Mesenchymal stem cell (in vitro differentiated cells and primary cell): Measurements from ENCODE around the gene FES.

Experiments used
- DNase-seq: peaks from one replicate; pipeline ENCODE4 v3.0.0-alpha.2; 2013
- H2AFZ ChIP-seq: one replicate; pipeline ENCODE4 v1.6.1; 2013; ENCODE audit warnings: low read depth, mild to moderate bottlenecking, control low read depth, inconsistent platforms, low read length, moderate library complexity
- H2AK5ac ChIP-seq: 2 replicates; pipeline ENCODE4 v1.6.1; 2013; ENCODE audit warnings: low read length, moderate library complexity, mild to moderate bottlenecking, inconsistent platforms; ENCODE audit not compliant: severe bottlenecking
- H2BK120ac ChIP-seq: one replicate; pipeline ENCODE4 v1.6.1; 2013; ENCODE audit warnings: low read depth, mild to moderate bottlenecking, inconsistent platforms, low read length, moderate library complexity
- H2BK12ac ChIP-seq, 2 experiments: one replicate each; pipeline ENCODE4 v1.6.1; 2013; ENCODE audit warnings: inconsistent platforms in 2 of 2, low read length in 2 of 2, mild to moderate bottlenecking in 2 of 2, moderate library complexity in 2 of 2, control low read depth in 1 of 2
- H2BK15ac ChIP-seq: one replicate; pipeline ENCODE4 v1.6.1; 2013; ENCODE audit warnings: mild to moderate bottlenecking, low read depth, inconsistent platforms; ENCODE audit not compliant: poor library complexity, severe bottlenecking
- H2BK5ac ChIP-seq: 2 replicates; pipeline ENCODE4 v1.6.1; 2013; ENCODE audit warnings: low read depth, mild to moderate bottlenecking, low read length, control low read depth, inconsistent platforms; ENCODE audit not compliant: poor library complexity, severe bottlenecking
- H3K14ac ChIP-seq, 2 experiments: one replicate each; pipeline ENCODE4 v1.6.1; 2013; ENCODE audit warnings: inconsistent platforms in 2 of 2, low read length in 2 of 2, control low read depth in 1 of 2, mild to moderate bottlenecking in 1 of 2, moderate library complexity in 1 of 2
- H3K18ac ChIP-seq, 2 experiments: one replicate each; pipeline ENCODE4 v1.6.1; 2013; ENCODE audit warnings: inconsistent platforms in 2 of 2, low read length in 2 of 2, control low read depth in 1 of 2, low read depth in 1 of 2, mild to moderate bottlenecking in 1 of 2
- H3K23ac ChIP-seq, 2 experiments: one replicate each; pipeline ENCODE4 v1.6.1; 2013; ENCODE audit warnings: inconsistent platforms in 2 of 2, low read length in 2 of 2, mild to moderate bottlenecking in 2 of 2, moderate library complexity in 2 of 2, control low read depth in 1 of 2
- H3K27ac ChIP-seq: 2 replicates; pipeline ENCODE4 v1.5.1; 2013; ENCODE audit warnings: mild to moderate bottlenecking, moderate library complexity, low read length, control low read depth, inconsistent platforms; ENCODE audit not compliant: poor library complexity, severe bottlenecking
- H3K27me3 ChIP-seq, 2 experiments: 2 replicates each; pipeline versions ENCODE4 v1.6.1 to v1.7.0; 2013; ENCODE audit warnings: low read length in 2 of 2, mild to moderate bottlenecking in 2 of 2, moderate library complexity in 2 of 2, control low read depth in 1 of 2, inconsistent platforms in 1 of 2; ENCODE audit not compliant: control insufficient read depth in 1 of 2, insufficient read depth in 1 of 2
- H3K36me3 ChIP-seq, 2 experiments: 2 replicates each; pipeline versions ENCODE4 v1.6.1 to v1.7.0; 2013; ENCODE audit warnings: low read length in 2 of 2, control low read depth in 1 of 2, inconsistent platforms in 1 of 2, low read depth in 1 of 2, mild to moderate bottlenecking in 1 of 2; ENCODE audit not compliant: insufficient read depth in 2 of 2, control insufficient read depth in 1 of 2
- H3K4ac ChIP-seq, 2 experiments: one replicate each; pipeline ENCODE4 v1.6.1; 2013; ENCODE audit warnings: inconsistent platforms in 2 of 2, low read length in 2 of 2, mild to moderate bottlenecking in 2 of 2, moderate library complexity in 2 of 2, control low read depth in 1 of 2, low read depth in 1 of 2
- H3K4me1 ChIP-seq: 2 replicates; pipeline ENCODE4 v1.6.1; 2013; ENCODE audit warnings: low read depth, low read length, control low read depth; ENCODE audit not compliant: control insufficient read depth, insufficient read depth
- H3K4me2 ChIP-seq: 2 replicates; pipeline ENCODE4 v1.6.1; 2013; ENCODE audit warnings: low read length, mild to moderate bottlenecking, inconsistent platforms; ENCODE audit not compliant: poor library complexity, severe bottlenecking
- H3K4me3 ChIP-seq, 2 experiments: 2 replicates each; pipeline versions ENCODE4 v1.5.1 to v1.7.0; 2013; ENCODE audit warnings: low read length in 2 of 2, mild to moderate bottlenecking in 2 of 2, control low read depth in 1 of 2, low read depth in 1 of 2; ENCODE audit not compliant: insufficient read depth in 1 of 2
- H3K79me1 ChIP-seq: replicated peaks from 2 replicates; pipeline ENCODE4 v1.6.1; 2013; ENCODE audit warnings: mild to moderate bottlenecking, control low read depth, low read length, inconsistent platforms; ENCODE audit not compliant: poor library complexity, severe bottlenecking
- H3K9ac ChIP-seq: 2 replicates; pipeline ENCODE4 v1.7.0; 2013; ENCODE audit warnings: mild to moderate bottlenecking, low read length, moderate library complexity
- H3K9me3 ChIP-seq: 2 replicates; pipeline ENCODE4 v1.7.0; 2013; ENCODE audit warnings: mild to moderate bottlenecking, low read length; ENCODE audit not compliant: control insufficient read depth
- H4K8ac ChIP-seq: one replicate; pipeline ENCODE4 v1.6.1; 2013; ENCODE audit warnings: inconsistent platforms, mild to moderate bottlenecking, low read length, moderate library complexity
- H4K91ac ChIP-seq: one replicate; pipeline ENCODE4 v1.6.1; 2013; ENCODE audit warnings: mild to moderate bottlenecking, low read length, inconsistent platforms
- WGBS: methylation state at CpG from one replicate; pipeline ENCODE4 v1.1.7; 2013; ENCODE audit warnings: mixed read lengths; 5-methylcytosine and 5-hydroxymethylcytosine counted together

Gene FES

DNA sequence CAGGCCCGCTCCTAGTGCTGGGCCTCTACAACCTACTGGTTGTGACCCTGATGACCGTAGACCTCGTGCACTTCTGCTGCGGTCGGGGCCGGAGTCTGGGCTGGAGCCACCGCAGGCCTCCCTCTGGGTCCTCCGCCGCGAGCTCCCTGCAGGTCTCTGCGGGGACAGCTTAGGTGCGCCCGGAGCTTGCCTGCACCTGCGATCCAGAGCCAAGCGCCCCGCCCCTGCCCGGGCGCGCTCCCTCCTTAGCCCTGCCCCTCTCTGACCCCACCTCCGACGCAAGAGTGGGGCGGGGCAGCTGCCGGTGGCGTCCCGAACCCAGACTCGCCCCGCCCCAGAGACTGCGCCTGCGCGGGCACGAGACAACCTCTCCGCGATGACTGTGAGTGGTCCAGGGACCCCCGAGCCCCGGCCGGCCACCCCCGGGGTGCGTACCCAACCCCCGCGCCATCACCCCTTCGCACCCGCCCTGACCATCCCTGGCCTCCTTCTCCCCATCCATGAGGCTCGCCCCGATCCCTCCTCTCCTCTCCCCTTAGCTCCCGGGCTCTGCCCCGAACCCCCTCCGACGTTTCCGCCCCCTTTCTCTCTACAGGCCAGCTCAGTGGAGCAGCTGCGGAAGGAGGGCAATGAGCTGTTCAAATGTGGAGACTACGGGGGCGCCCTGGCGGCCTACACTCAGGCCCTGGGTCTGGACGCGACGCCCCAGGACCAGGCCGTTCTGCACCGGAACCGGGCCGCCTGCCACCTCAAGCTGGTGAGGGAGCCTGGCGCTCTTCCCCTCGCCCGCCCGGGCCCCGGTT, 50.8 kb downstream of the FES start, which contains the start of gene UNC45A:
Gene UNC45A, plus strand, starts transcription at position 337 of the 803 bp plus-strand sequence. Its CDS starts 40 bp downstream, at position 377.
- Histone ChIP-seq H3K14ac (peak within 1 kb of the TSS in 1 of 2 experiments; percentile 91), H3K23ac (peak within 1 kb of the TSS in 1 of 2 experiments; percentile 57), H3K79me1 (peaks cover 33% of the 10 kb centered on the region), H3K27ac (peak within 1 kb of the TSS; percentile 39), H3K4me2 (peak within 1 kb of the TSS; percentile 99), H3K4me1 (peaks cover 23% of the 10 kb centered on the region), H2AK5ac (peak within 1 kb of the TSS; percentile 10), H2BK15ac (peak within 1 kb of the TSS; percentile 91), H3K4ac (peak within 1 kb of the TSS; percentile 56 to 77), H3K9me3 (no peaks in the 10 kb centered on the region), H3K9ac (peak within 1 kb of the TSS; percentile 95), H2BK12ac (peak within 1 kb of the TSS in 1 of 2 experiments; percentile 47), H2AFZ (peak within 1 kb of the TSS; percentile 96), H4K8ac (peak within 1 kb of the TSS; percentile 79), H2BK120ac (no peak within 1 kb of the TSS), H3K4me3 (peak within 1 kb of the TSS; percentile 81 to 93), H2BK5ac (peak within 1 kb of the TSS; percentile 15), H3K36me3 (peaks cover 21 to 34% of the 10 kb centered on the region in 2 experiments), H3K18ac (peak within 1 kb of the TSS; percentile 61 to 88), H3K27me3 (no peaks in the 10 kb centered on the region), H4K91ac (peak within 1 kb of the TSS; percentile 71)
- peak; percentile 89 for DNase-seq
- under 1% methylated on average over 64 of the region's 65 CpGs for WGBS

DNA sequence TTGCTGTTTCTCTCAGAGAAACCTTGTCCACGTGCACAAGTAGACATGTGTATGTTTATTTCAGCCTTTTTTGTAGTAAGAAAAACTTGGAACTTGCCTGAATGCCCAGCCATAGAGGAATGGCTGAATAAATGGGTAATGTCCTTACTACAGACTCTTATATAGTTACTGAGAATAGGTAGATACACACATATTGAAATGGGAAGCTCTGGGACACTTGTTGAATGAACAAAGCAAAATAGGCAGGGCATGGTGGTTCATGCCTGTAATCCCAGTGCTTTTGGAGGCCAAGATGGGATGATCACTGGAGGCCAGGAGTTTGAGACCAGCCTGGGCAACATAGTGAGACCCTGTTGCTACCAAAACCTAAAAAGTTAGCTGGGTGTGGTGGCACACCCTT, 52.5 kb downstream of the FES start:
- H3K23ac ChIP-seq, result no peak overlapping the region
- H3K27me3 ChIP-seq, result no peaks in the 10 kb centered on the region
- DNase-seq, result no peak
- H3K4me2 ChIP-seq, result no peak overlapping the region
- H2BK5ac ChIP-seq, result no peak overlapping the region
- H3K9ac ChIP-seq, result peak overlapping the region; percentile 95
- no peak overlapping the region for H4K8ac ChIP-seq
- no peak overlapping the region for H2AFZ ChIP-seq
- no peak overlapping the region for H3K4ac ChIP-seq
- H3K4me1 ChIP-seq, result peaks cover 24% of the 10 kb centered on the region
- H2BK120ac ChIP-seq, result no peak overlapping the region
- H3K18ac ChIP-seq, result no peak overlapping the region
- H2BK15ac ChIP-seq, result no peak overlapping the region
- no peak overlapping the region for H4K91ac ChIP-seq
- H2AK5ac ChIP-seq, result no peak overlapping the region
- H3K79me1 ChIP-seq, result peaks cover 39% of the 10 kb centered on the region
- no peak overlapping the region for H3K14ac ChIP-seq
- peaks cover 35 to 48% of the 10 kb centered on the region in 2 experiments for H3K36me3 ChIP-seq
- 90% methylated on average over 1 of the region's 1 CpG for WGBS
- H3K4me3 ChIP-seq, result peak overlapping the region in 1 of 2 experiments; percentile 93
- no peaks in the 10 kb centered on the region for H3K9me3 ChIP-seq
- no peak overlapping the region for H2BK12ac ChIP-seq
- H3K27ac ChIP-seq, result no peak overlapping the region

GRCh38 chr15:90938261-90938660, 54.0 kb downstream of the FES start:
- H3K27ac ChIP-seq, result no peak overlapping the region
- H2BK12ac ChIP-seq, result no peak overlapping the region
- DNase-seq, result no peak
- H3K14ac ChIP-seq, result no peak overlapping the region
- H2BK120ac ChIP-seq, result no peak overlapping the region
- H3K4me2 ChIP-seq, result no peak overlapping the region
- H3K4ac ChIP-seq, result no peak overlapping the region
- H3K23ac ChIP-seq, result no peak overlapping the region
- no peak overlapping the region for H2AK5ac ChIP-seq
- no peak overlapping the region for H2BK5ac ChIP-seq
- no peak overlapping the region for H4K91ac ChIP-seq
- H3K36me3 ChIP-seq, result peaks cover 50 to 63% of the 10 kb centered on the region in 2 experiments
- no peaks in the 10 kb centered on the region for H3K27me3 ChIP-seq
- H2BK15ac ChIP-seq, result no peak overlapping the region
- no peaks in the 10 kb centered on the region for H3K9me3 ChIP-seq
- no peak overlapping the region for H2AFZ ChIP-seq
- H3K4me1 ChIP-seq, result peaks cover 20% of the 10 kb centered on the region
- peaks cover 48% of the 10 kb centered on the region for H3K79me1 ChIP-seq
- WGBS, result 93% methylated on average over 5 of the region's 5 CpGs
- H4K8ac ChIP-seq, result no peak overlapping the region
- no peak overlapping the region for H3K18ac ChIP-seq
- peak overlapping the region; percentile 22 for H3K9ac ChIP-seq
- no peak overlapping the region for H3K4me3 ChIP-seq

- H3K14ac ChIP-seq, result no peak overlapping the region
- H3K27me3 ChIP-seq, result no peaks in the 10 kb centered on the region
- no peak overlapping the region for H2BK12ac ChIP-seq
- no peak overlapping the region for H2BK15ac ChIP-seq
- no peak overlapping the region for H3K9ac ChIP-seq
- no peak overlapping the region for H2AFZ ChIP-seq
- no peak overlapping the region for H3K4me3 ChIP-seq
- DNase-seq, result no peak
- no peak overlapping the region for H2BK120ac ChIP-seq
- peaks cover 17% of the 10 kb centered on the region for H3K4me1 ChIP-seq
- no peaks in the 10 kb centered on the region for H3K9me3 ChIP-seq
- H2AK5ac ChIP-seq, result no peak overlapping the region
- WGBS, result 82% methylated on average over 7 of the region's 7 CpGs
- no peak overlapping the region for H3K23ac ChIP-seq
- peaks cover 63 to 78% of the 10 kb centered on the region in 2 experiments for H3K36me3 ChIP-seq
- no peak overlapping the region for H4K91ac ChIP-seq
- no peak overlapping the region for H3K4me2 ChIP-seq
- H2BK5ac ChIP-seq, result no peak overlapping the region
- H3K18ac ChIP-seq, result no peak overlapping the region
- no peak overlapping the region for H3K4ac ChIP-seq
- no peak overlapping the region for H4K8ac ChIP-seq
- H3K79me1 ChIP-seq, result peaks cover 48% of the 10 kb centered on the region
- no peak overlapping the region for H3K27ac ChIP-seq
These were observed 55.5 kb downstream of the FES start for GRCh38 chr15:90939756-90940155.
